Measurements from ENCODE around the gene TRIM10.

GRCh38 chr6:30160008-30160784 is 815 bp downstream of the TRIM10 start:
- TF ChIP-seq CTCF (IDR thresholded peaks at IDR 0.05): no peak
- TF ChIP-seq EP300 (IDR thresholded peaks at IDR 0.05; ENCODE audit: low read depth): no peak
- no peak for TF ChIP-seq POLR2A (IDR thresholded peaks at IDR 0.05)
